Right lobe of liver (tissue), 6 donors: Measurements from ENCODE around the gene SEC16B. TPM values are rescaled to one million over a fixed set of nuclear protein-coding genes. Genes with fewer than 3 reads are reported as not detected.

Source experiments
- ATAC-seq, 4 donors: fragments of 200-7000 bp; cut with Tn5 transposase; one replicate each; pipeline ENCODE4 v1.9.1; 2020; ENCODE audit warnings: mild to moderate bottlenecking in 4 of 4, moderate library complexity in 4 of 4
- DNase-seq, 3 donors: peaks; one replicate each; pipeline ENCODE4 v3.0.0-alpha.2; 2020
- H3K27ac ChIP-seq, 3 donors: fragments of 200-600 bp; one replicate each; pipeline ENCODE4 v1.8.0; 2022
- H3K27me3 ChIP-seq, 2 donors: fragments of 200-600 bp; one replicate each; pipeline ENCODE4 v1.8.0; 2022
- H3K36me3 ChIP-seq, 4 donors: fragments of 200-600 bp; sonication (generic) in 1 of 4; one replicate each; pipeline versions ENCODE4 v1.5.1 to v1.8.0; 2017 to 2022; ENCODE audit warnings: control low read depth in 1 of 4
- H3K4me1 ChIP-seq, 4 donors: fragments of 200-600 bp; sonication (generic) in 1 of 4; one replicate each; pipeline versions ENCODE4 v1.5.1 to v1.8.0; 2017 to 2022; ENCODE audit warnings: control low read depth in 1 of 4
- H3K4me3 ChIP-seq, 3 donors: fragments of 200-600 bp; one replicate each; pipeline ENCODE4 v1.8.0; 2022
- H3K9me3 ChIP-seq, 4 donors: fragments of 200-600 bp; sonication (generic) in 1 of 4; one replicate each; pipeline versions ENCODE4 v1.5.1 to v1.8.0; 2017 to 2022; ENCODE audit warnings: control low read depth in 1 of 4
- POLR2A ChIP-seq: fragments of 450-650 bp; IDR thresholded peaks from one replicate; pipeline ENCODE4 v1.6.1; 2017; ENCODE audit warnings: antibody characterized with exemption, mild to moderate bottlenecking
- WGBS: methylation state at CpG from one replicate; pipeline ENCODE4 v1.1.6; 2018; ENCODE audit warnings: low coverage, low lambda C conversion rate; ENCODE audit not compliant: insufficient coverage; ENCODE audit errors: missing lambda C conversion rate; 5-methylcytosine and 5-hydroxymethylcytosine counted together
- intact Hi-C, 2 donors: fragments of 100-400 bp; cut with DNase I; formaldehyde crosslinking; loops; one replicate each; pipeline versions ENCODE4 v1.11.2 to v1.14.1; 2022
- total RNA-seq, 6 experiments: library from RNA; depleted of rRNA in 2 of 6; stranded (reverse); fragments of >200 nt in 2 of 6; fragmentation: NEBNext Ultra II Directional in 3 of 6; extraction: Animal tissue kit (Norgen Biotek cat#: 25700) in 3 of 6; gene quantifications; one replicate each; pipeline versions ENCODE4 v1.1.0 to v1.2.4, GENCODE V29; 2016 to 2023
- TF ChIP-seq, protein P1 (sequence below), 4 donors: fragments of 200-600 bp in 3 of 4; fragments of 450-650 bp in 1 of 4; IDR thresholded peaks; one replicate each; pipeline versions ENCODE4 v1.5.1 to v1.8.0; 2016 to 2022; ENCODE audit warnings: antibody characterized with exemption in 4 of 4, mild to moderate bottlenecking in 2 of 4
- donor health status: DM: no; HTN: yes; CAD: no.
- donor health status: DM: no; HTN: no; CAD: no.
- donor health status: DM: no; HTN: no; CAD: no.
- donor health status: DM: no; HTN: yes; CAD: no.
- donor health status: DM: no; HTN: yes; CAD: no.

Gene SEC16B
- total RNA-seq, 6 experiments from 2014 or later, result 16.4 to 69.7 (median 39.9) TPM

DNA sequence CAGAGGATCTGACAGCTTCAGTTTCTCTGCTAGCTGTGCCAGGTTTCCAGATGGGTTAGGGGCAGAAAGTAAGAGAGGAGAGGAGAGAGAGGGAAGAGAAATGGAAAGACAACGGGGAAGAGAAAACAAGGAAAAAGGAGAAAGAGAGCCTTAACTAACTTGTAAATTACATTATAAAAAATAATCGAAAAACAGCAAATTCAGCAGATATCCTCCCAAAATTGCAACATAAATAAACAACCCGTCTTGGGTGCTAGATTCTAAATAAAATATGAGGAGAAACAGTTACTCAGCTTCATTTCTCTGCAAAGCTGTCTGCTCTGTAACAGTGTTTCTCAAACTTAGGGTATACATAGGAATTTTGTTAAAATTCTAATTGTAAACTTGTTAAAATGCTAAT lies 29.2 kb downstream of the SEC16B start:
- H3K27ac ChIP-seq, result no peak overlapping the region
- H3K27me3 ChIP-seq, result no peaks in the 10 kb centered on the region
- 49% methylated on average over 3 of the region's 3 CpGs for WGBS
- ATAC-seq, result no peak
- TF ChIP-seq, protein P1, sequence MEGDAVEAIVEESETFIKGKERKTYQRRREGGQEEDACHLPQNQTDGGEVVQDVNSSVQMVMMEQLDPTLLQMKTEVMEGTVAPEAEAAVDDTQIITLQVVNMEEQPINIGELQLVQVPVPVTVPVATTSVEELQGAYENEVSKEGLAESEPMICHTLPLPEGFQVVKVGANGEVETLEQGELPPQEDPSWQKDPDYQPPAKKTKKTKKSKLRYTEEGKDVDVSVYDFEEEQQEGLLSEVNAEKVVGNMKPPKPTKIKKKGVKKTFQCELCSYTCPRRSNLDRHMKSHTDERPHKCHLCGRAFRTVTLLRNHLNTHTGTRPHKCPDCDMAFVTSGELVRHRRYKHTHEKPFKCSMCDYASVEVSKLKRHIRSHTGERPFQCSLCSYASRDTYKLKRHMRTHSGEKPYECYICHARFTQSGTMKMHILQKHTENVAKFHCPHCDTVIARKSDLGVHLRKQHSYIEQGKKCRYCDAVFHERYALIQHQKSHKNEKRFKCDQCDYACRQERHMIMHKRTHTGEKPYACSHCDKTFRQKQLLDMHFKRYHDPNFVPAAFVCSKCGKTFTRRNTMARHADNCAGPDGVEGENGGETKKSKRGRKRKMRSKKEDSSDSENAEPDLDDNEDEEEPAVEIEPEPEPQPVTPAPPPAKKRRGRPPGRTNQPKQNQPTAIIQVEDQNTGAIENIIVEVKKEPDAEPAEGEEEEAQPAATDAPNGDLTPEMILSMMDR (IDR thresholded peaks at IDR 0.05), result no peak
- TF ChIP-seq POLR2A, result no peak
- no peaks in the 10 kb centered on the region for H3K4me1 ChIP-seq
- peaks cover 0 to 100% (median 54%) of the 10 kb centered on the region in 4 donors for H3K36me3 ChIP-seq
- no peaks in the 10 kb centered on the region for H3K9me3 ChIP-seq
- no peak overlapping the region for H3K4me3 ChIP-seq
- intact Hi-C loops, result loop anchor here in 1 of 2 donors (10.0 kb wide), 1 partner anchor 94 kb away; no protein-coding TSS in a partner anchor
- no peak for DNase-seq

DNA sequence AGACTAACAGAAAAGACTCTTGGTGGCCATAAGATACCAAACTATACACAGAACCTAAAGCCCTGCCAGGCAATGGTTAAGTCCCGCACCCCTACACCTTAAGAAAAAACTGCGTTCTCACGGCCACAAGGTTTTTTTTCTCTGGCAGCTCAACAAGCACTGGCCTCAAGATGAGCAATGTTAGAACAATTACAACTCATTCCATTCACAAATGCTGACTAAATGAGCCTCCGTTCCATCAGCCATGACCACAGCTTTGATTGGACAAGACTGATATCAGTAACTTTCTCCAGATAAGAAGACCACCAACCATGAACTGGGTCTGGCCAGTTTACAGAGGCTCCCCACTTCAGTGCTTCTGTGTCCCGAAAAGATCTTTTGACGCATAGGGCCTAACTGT lies 31.9 kb downstream of the SEC16B start:
- no peak overlapping the region for H3K4me3 ChIP-seq
- no peak for ATAC-seq
- WGBS, result 87% methylated on average over 6 of the region's 6 CpGs
- no peak for DNase-seq
- peaks cover 0 to 94% (median 55%) of the 10 kb centered on the region in 4 donors for H3K36me3 ChIP-seq
- no peak for TF ChIP-seq POLR2A
- TF ChIP-seq, protein P1 (IDR thresholded peaks at IDR 0.05), result no peak
- intact Hi-C loops, result no loop called here
- no peaks in the 10 kb centered on the region for H3K27me3 ChIP-seq
- H3K27ac ChIP-seq, result no peak overlapping the region
- H3K4me1 ChIP-seq, result no peaks in the 10 kb centered on the region
- no peaks in the 10 kb centered on the region for H3K9me3 ChIP-seq

DNA sequence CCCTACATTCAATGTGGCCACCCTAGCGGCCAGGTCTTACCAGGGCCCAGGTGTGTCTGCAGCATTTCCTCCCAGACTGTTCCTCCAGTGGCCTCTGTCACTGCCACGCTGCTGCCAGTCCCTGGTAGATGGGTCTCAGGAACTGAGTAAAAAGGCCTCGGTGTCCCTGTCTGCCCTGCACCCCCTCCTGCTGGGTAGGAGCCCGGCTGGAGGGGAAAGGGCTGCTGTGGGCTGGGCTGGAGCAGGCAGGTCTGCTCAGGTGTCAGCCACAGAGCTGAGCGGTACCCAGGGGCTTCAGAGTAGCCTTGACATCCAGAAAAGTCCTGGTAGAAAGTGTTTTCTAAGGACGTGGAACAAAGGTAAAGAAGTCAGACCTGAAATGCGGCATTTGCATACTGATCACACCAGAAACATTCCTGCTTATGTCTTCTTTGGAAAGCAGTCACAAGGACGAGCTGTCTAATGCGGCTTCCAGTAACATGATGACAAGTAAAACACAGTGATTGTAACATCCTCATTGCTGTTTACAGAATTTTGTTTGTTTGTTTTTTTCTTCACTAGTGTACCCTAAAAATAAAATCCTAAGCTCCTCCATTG lies 32.6 kb downstream of the SEC16B start:
- Histone ChIP-seq H3K27me3 (no peaks in the 10 kb centered on the region), H3K27ac (no peak overlapping the region), H3K9me3 (no peaks in the 10 kb centered on the region), H3K4me3 (no peak overlapping the region), H3K4me1 (no peaks in the 10 kb centered on the region), H3K36me3 (peaks cover 0 to 94% (median 55%) of the 10 kb centered on the region in 4 donors)
- WGBS, result 70% methylated on average over 4 of the region's 9 CpGs
- TF ChIP-seq POLR2A, result no peak
- TF ChIP-seq, protein P1 (IDR thresholded peaks at IDR 0.05), result no peak
- DNase-seq (no peak), ATAC-seq (peak in 2 of 4 donors; percentile 7 to 9)
- intact Hi-C loops, result no loop called here

DNA sequence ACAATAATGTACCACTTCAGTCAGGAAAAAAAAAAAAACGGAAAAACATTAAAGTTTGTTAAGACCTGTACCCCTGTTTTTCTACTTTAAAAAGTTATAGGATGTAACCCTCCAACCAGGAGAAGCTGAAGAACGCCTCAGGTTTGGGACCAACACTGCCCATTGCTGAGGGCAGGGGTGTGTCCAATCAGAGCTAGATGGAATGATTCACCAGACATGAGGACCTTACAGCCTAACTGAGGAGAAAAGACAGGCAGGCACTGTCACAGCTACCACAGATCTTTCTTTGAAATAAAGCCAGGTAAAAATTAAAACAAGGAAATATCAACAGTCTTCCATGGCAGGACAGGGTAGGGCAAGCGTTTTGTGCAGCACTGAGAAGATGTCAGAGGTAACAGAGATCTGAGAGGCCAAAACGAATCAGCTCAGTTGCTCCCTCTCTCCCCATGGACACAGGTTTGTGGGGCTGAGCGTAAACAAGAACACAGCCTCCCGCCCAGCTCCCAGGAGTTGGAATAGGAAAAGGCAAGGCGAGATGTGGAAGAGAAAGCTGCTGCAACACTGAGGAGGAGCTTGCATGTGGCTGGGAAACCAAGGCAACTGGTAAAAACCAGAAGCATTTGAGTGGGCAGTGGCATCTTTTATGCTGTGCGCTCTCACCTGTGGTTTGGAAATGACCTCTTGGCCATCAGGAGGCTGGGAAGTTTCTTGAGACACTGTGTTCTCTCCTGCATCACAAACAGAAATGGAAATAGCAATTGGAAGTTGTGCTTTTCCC lies 34.0 kb downstream of the SEC16B start:
- WGBS, result 74% methylated on average over 8 of the region's 8 CpGs
- Histone ChIP-seq H3K36me3 (peaks cover 0 to 94% (median 55%) of the 10 kb centered on the region in 4 donors), H3K9me3 (no peaks in the 10 kb centered on the region), H3K4me3 (no peak overlapping the region), H3K27ac (no peak overlapping the region), H3K27me3 (no peaks in the 10 kb centered on the region), H3K4me1 (no peaks in the 10 kb centered on the region)
- ATAC-seq, result no peak
- intact Hi-C loops, result no loop called here
- no peak for DNase-seq
- no peak for TF ChIP-seq POLR2A
- TF ChIP-seq, protein P1 (IDR thresholded peaks at IDR 0.05), result no peak
